Testis (tissue), 3 donors: ENCODE measurements around the gene CYGB. TPM values are rescaled to one million over a fixed set of nuclear protein-coding genes. Genes with fewer than 3 reads are reported as not detected.

Experiments used
- DNase-seq: peaks from one replicate; pipeline ENCODE4 v3.0.0-alpha.2; 2019
- H3K27ac ChIP-seq, 2 donors: fragments of 200-600 bp; sonication (generic); one replicate each; pipeline ENCODE4 v1.5.1; 2019
- H3K27me3 ChIP-seq: fragments of 200-600 bp; sonication (generic); one replicate; pipeline ENCODE4 v1.5.1; 2019
- H3K36me3 ChIP-seq: fragments of 200-600 bp; sonication (generic); one replicate; pipeline ENCODE4 v1.5.1; 2017; ENCODE audit warnings: low read depth; ENCODE audit errors: missing control alignments
- H3K4me1 ChIP-seq: fragments of 200-600 bp; sonication (generic); one replicate; pipeline ENCODE4 v1.5.1; 2019
- H3K4me3 ChIP-seq, 2 donors: fragments of 200-600 bp; sonication (generic); one replicate each; pipeline ENCODE4 v1.5.1; 2017 to 2019
- H3K9me3 ChIP-seq: fragments of 200-600 bp; sonication (generic); one replicate; pipeline ENCODE4 v1.5.1; 2017
- CTCF ChIP-seq, 3 experiments: fragments of 450-650 bp in 2 of 3; fragments of 200-600 bp in 1 of 3; sonication (generic) in 1 of 3; IDR thresholded peaks; one replicate each; pipeline ENCODE4 v1.5.1; 2016 to 2019; ENCODE audit warnings: antibody characterized with exemption in 3 of 3, mild to moderate bottlenecking in 2 of 3, moderate library complexity in 1 of 3
- POLR2A ChIP-seq: fragments of 450-650 bp; IDR thresholded peaks from one replicate; pipeline ENCODE4 v1.6.1; 2017; ENCODE audit warnings: antibody characterized with exemption, mild to moderate bottlenecking, moderate library complexity
- WGBS, 2 donors: methylation state at CpG; one replicate each; pipeline ENCODE4 v1.1.5; 2018; 5-methylcytosine and 5-hydroxymethylcytosine counted together
- intact Hi-C: fragments of 100-400 bp; cut with DNase I; formaldehyde crosslinking; loops from one replicate; pipeline ENCODE4 v1.15.1; 2023; ENCODE audit warnings: low total_unique reads
- polyA plus RNA-seq: library from polyadenylated mRNA; stranded (reverse); fragments of 350-450 nt; fragmentation: Illumina TruSeq; extraction: RNeasy Lipid Tissue Mini Kit (QIAGEN cat#74804); gene quantifications from one replicate; pipeline ENCODE4 v1.2.3, GENCODE V29; 2014; ENCODE audit warnings: low read depth, low replicate concordance; ENCODE audit not compliant: insufficient read depth
- total RNA-seq, 2 donors: library from RNA; depleted of rRNA; stranded (reverse); fragments of >200 nt; gene quantifications; one replicate each; pipeline ENCODE4 v1.2.3, GENCODE V29; 2016

The CYGB gene
- total and polyA plus RNA-seq, 3 donors from 2014 or later, result 3.4 to 9.9 (median 7.2) TPM

- TF ChIP-seq POLR2A (no peak), CTCF (IDR thresholded peaks at IDR 0.05) (peak; percentile 91 to 99 (median 98))
- peak; percentile 89 for DNase-seq
- Histone ChIP-seq H3K27ac (no peak overlapping the region), H3K4me1 (peaks cover 8% of the 10 kb centered on the region), H3K36me3 (no peaks in the 10 kb centered on the region), H3K27me3 (no peaks in the 10 kb centered on the region), H3K4me3 (no peak overlapping the region), H3K9me3 (no peaks in the 10 kb centered on the region)
- intact Hi-C loops, result loop anchor here (5.0 kb wide), 1 partner anchor 39 kb away; the partner anchor contains the start of gene AANAT
- WGBS, 2 donors, result 26 to 34% methylated on average over 20 to 24 of the region's 24 CpGs
Measured at GRCh38 chr17:76506408-76507345, 30.8 kb downstream of the CYGB start.

DNA sequence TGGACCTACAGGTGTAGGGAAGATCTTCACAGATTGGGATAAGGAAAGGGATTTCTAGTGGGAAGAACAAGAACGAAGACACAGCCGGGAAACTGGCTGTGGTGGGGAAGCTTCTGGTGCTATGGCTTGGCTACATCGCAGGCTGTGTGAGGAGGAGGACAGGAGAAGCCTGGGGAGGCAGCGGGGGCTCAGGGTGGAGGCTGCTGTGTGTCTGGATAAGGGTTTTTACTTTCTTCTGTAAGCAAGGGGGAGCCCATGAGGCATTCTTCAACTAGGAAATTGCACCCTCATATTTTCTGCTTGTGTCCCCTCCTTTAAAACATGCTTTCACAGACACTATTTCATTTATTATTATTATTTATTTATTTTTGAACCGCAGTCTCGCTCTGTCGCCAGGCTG, 33.4 kb downstream of the CYGB start:
- Histone ChIP-seq H3K27ac (no peak overlapping the region), H3K36me3 (no peaks in the 10 kb centered on the region), H3K27me3 (no peaks in the 10 kb centered on the region), H3K4me3 (no peak overlapping the region), H3K4me1 (peaks cover 20% of the 10 kb centered on the region), H3K9me3 (no peaks in the 10 kb centered on the region)
- TF ChIP-seq CTCF (IDR thresholded peaks at IDR 0.05) (no peak), POLR2A (no peak)
- 68 to 88% methylated on average over 7 of the region's 7 CpGs for WGBS, 2 donors
- DNase-seq, result no peak
- intact Hi-C loops, result no loop called here

- peak overlapping the region; percentile 65 to 66 for H3K27ac ChIP-seq
- no peaks in the 10 kb centered on the region for H3K36me3 ChIP-seq
- intact Hi-C loops, result no loop called here
- no peaks in the 10 kb centered on the region for H3K9me3 ChIP-seq
- H3K4me1 ChIP-seq, result peaks cover 34% of the 10 kb centered on the region
- WGBS, 2 donors, result 72 to 85% methylated on average over 8 of the region's 8 CpGs
- TF ChIP-seq CTCF (IDR thresholded peaks at IDR 0.05), result no peak
- TF ChIP-seq POLR2A, result no peak
- H3K27me3 ChIP-seq, result no peaks in the 10 kb centered on the region
- DNase-seq, result no peak
- H3K4me3 ChIP-seq, result no peak overlapping the region
Measured at GRCh38 chr17:76502341-76503211, 34.9 kb downstream of the CYGB start.

- 35 to 52% methylated on average over 11 of the region's 11 CpGs for WGBS, 2 donors
- H3K4me3 ChIP-seq, result peak overlapping the region; percentile 62 to 69
- no peaks in the 10 kb centered on the region for H3K9me3 ChIP-seq
- no peak for DNase-seq
- no peaks in the 10 kb centered on the region for H3K27me3 ChIP-seq
- no peaks in the 10 kb centered on the region for H3K36me3 ChIP-seq
- intact Hi-C loops, result no loop called here
- TF ChIP-seq CTCF (IDR thresholded peaks at IDR 0.05) (no peak), POLR2A (no peak)
- H3K27ac ChIP-seq, result peak overlapping the region; percentile 65 to 66
- H3K4me1 ChIP-seq, result peaks cover 36% of the 10 kb centered on the region
Measured at GRCh38 chr17:76501827-76502307, 35.6 kb downstream of the CYGB start.
